HepG2 (cell line): ENCODE data around the gene ABAT. TPM values are rescaled to one million over a fixed set of nuclear protein-coding genes. Genes with fewer than 3 reads are reported as not detected.

Experiments
- AFF4 ChIP-seq: sonication (generic); formaldehyde crosslinking; IDR thresholded peaks from 2 replicates; pipeline ENCODE4 v1.4.0; 2020; ENCODE audit warnings: missing genetic modification reagents
- CEBPZ ChIP-seq: IDR thresholded peaks from 2 replicates; pipeline ENCODE4 v1.6.1; 2012; ENCODE audit warnings: low read length, improper control_type of control experiment
- DPF2 ChIP-seq: sonication (generic); formaldehyde crosslinking; IDR thresholded peaks from 2 replicates; pipeline ENCODE4 v1.4.0; 2020; ENCODE audit warnings: mild to moderate bottlenecking, low read depth, missing genetic modification reagents, borderline replicate concordance
- FOXJ3 ChIP-seq: sonication (generic); formaldehyde crosslinking; IDR thresholded peaks from 2 replicates; pipeline ENCODE4 v1.4.0; 2020; ENCODE audit warnings: missing genetic modification reagents, mild to moderate bottlenecking, borderline replicate concordance
- GRHL1 ChIP-seq: sonication (generic); formaldehyde crosslinking; conservative IDR thresholded peaks from 2 replicates; pipeline ENCODE4 v1.8.0; 2022; ENCODE audit warnings: missing genetic modification reagents
- HNRNPLL ChIP-seq: fragments of 200-400 bp; formaldehyde crosslinking; IDR thresholded peaks from 2 replicates; pipeline ENCODE4 v1.6.1; 2017; ENCODE audit warnings: mild to moderate bottlenecking, low read depth, low read length; ENCODE audit not compliant: poor library complexity, severe bottlenecking
- IKZF4 ChIP-seq: sonication (generic); formaldehyde crosslinking; IDR thresholded peaks from 2 replicates; pipeline ENCODE4 v1.5.1; 2020; ENCODE audit warnings: borderline replicate concordance, mild to moderate bottlenecking, low read depth, missing genetic modification reagents; ENCODE audit errors: not compliant biosample characterization
- KDM3A ChIP-seq: IDR thresholded peaks from 2 replicates; pipeline ENCODE4 v1.6.1; 2018; ENCODE audit warnings: low read depth, missing compliant biosample characterization
- KDM5A ChIP-seq: fragments of 200-600 bp; sonication (generic); IDR thresholded peaks from 2 replicates; pipeline ENCODE4 v1.7.0; 2018; ENCODE audit warnings: antibody characterized with exemption, mild to moderate bottlenecking, low read length, borderline replicate concordance
- MAFG ChIP-seq: sonication (generic); formaldehyde crosslinking; IDR thresholded peaks from 2 replicates; pipeline ENCODE4 v1.5.1; 2020; ENCODE audit warnings: mild to moderate bottlenecking, missing genetic modification reagents
- RXRB ChIP-seq: IDR thresholded peaks from 2 replicates; pipeline ENCODE4 v1.6.1; 2016; ENCODE audit warnings: borderline replicate concordance, missing genetic modification reagents, missing compliant biosample characterization
- THAP8 ChIP-seq: sonication (generic); formaldehyde crosslinking; IDR thresholded peaks from 2 replicates; pipeline ENCODE4 v1.5.1; 2020; ENCODE audit warnings: missing genetic modification reagents, mild to moderate bottlenecking, borderline replicate concordance
- ZNF329 ChIP-seq: sonication (generic); formaldehyde crosslinking; IDR thresholded peaks from 2 replicates; pipeline ENCODE4 v1.9.0; 2021; ENCODE audit warnings: low read depth, mild to moderate bottlenecking, missing genetic modification reagents
- ZNF382 ChIP-seq: sonication (generic); formaldehyde crosslinking; IDR thresholded peaks from 2 replicates; pipeline ENCODE4 v1.5.0; 2020; ENCODE audit warnings: missing genetic modification reagents, mild to moderate bottlenecking, borderline replicate concordance
- ZNF431 ChIP-seq: sonication (generic); formaldehyde crosslinking; IDR thresholded peaks from 2 replicates; pipeline ENCODE4 v1.9.0; 2022; ENCODE audit warnings: missing genetic modification reagents, low read depth, mild to moderate bottlenecking, borderline replicate concordance
- ZNF747 ChIP-seq: sonication (generic); formaldehyde crosslinking; IDR thresholded peaks from 2 replicates; pipeline ENCODE4 v1.8.1; 2023; ENCODE audit warnings: missing genetic modification reagents, mild to moderate bottlenecking, borderline replicate concordance
- ZNF782 ChIP-seq: sonication (generic); formaldehyde crosslinking; IDR thresholded peaks from 2 replicates; pipeline ENCODE4 v1.4.0; 2020; ENCODE audit warnings: missing genetic modification reagents, mild to moderate bottlenecking, borderline replicate concordance
- polyA plus RNA-seq, 8 experiments: library from polyadenylated mRNA; depleted of rRNA in 3 of 8; stranded (reverse) in 7 of 8; unstranded in 1 of 8; fragments of >200 nt; fragmentation: Illumina TruSeq in 4 of 8; extraction: Trizol in 4 of 8; gene quantifications; 2 replicates each; pipeline versions ENCODE4 v1.2.1 to v1.2.3, GENCODE V29; 2011 to 2016; ENCODE audit warnings: low read depth in 4 of 8, missing spikeins in 1 of 8, mixed read lengths in 1 of 8; ENCODE audit not compliant: insufficient read depth in 1 of 8
- total RNA-seq, 5 experiments: library from RNA; depleted of rRNA; stranded (reverse); fragments of >200 nt; fragmentation: Illumina TruSeq; extraction: Trizol; gene quantifications; 2 replicates each; pipeline ENCODE4 v1.2.3, GENCODE V29; 2016; ENCODE audit warnings: low read depth in 1 of 5

The ABAT gene
- total and polyA plus RNA-seq, 2 of the 13 experiments (the other 11 are each of a cell fraction or from before 2014, with no cell fraction given) = 47.6 to 97.3 TPM

GRCh38 chr16:8797364-8798173 is 123.2 kb downstream of the ABAT start, which contains the start of the genes PMM2 and TMEM186 (continued):
- peak; percentile 86 for TF ChIP-seq RXRB (CRISPR knock-in tag)
- TF ChIP-seq MAFG = no peak
- TF ChIP-seq DPF2 (CRISPR knock-in tag) = no peak
- peak; percentile 72; the same call in 1 of the 2 replicates for TF ChIP-seq FOXJ3 (CRISPR knock-in tag)
- peak; percentile 96; the same call in 1 of the 2 replicates for TF ChIP-seq ZNF782
- TF ChIP-seq GRHL1 = no peak
- TF ChIP-seq ZNF431 (CRISPR knock-in tag) = peak; percentile 58
- TF ChIP-seq AFF4 (CRISPR knock-in tag) = no peak
- TF ChIP-seq ZNF329 = peak; percentile 95
- no peak for TF ChIP-seq CEBPZ
- no peak for TF ChIP-seq ZNF382 (CRISPR knock-in tag)
- TF ChIP-seq IKZF4 = peak; percentile 92
- TF ChIP-seq KDM3A (CRISPR knock-in tag) = peak; percentile 95; the same call in 1 of the 2 replicates
- TF ChIP-seq THAP8 = peak; percentile 68; the same call in 1 of the 2 replicates
- TF ChIP-seq HNRNPLL = peak; percentile 97
- peak; percentile 84 for TF ChIP-seq KDM5A
- TF ChIP-seq ZNF747 = peak; percentile 100
